WTC11 (cell line): ENCODE measurements around the gene PI4KB. TPM values are rescaled to one million over a fixed set of nuclear protein-coding genes. Genes with fewer than 3 reads are reported as not detected.

Source experiments
- ATAC-seq: fragments of 200-7000 bp; cut with Tn5 transposase; 2 replicates; pipeline ENCODE4 v1.10.0; 2021; ENCODE audit warnings: mild to moderate bottlenecking, moderate library complexity
- CTCF ChIA-PET: fragments of 300-600 bp; sonication (Branson Sonifier 250); formaldehyde crosslinking; loops from one replicate; lab custom pipeline; 2021; ENCODE audit warnings: antibody characterized with exemption; lab: Charles Lee
- POLR2A ChIA-PET: fragments of 350-600 bp; sonication (Branson Sonifier 250); formaldehyde crosslinking; loops from one replicate; lab custom pipeline; 2021; ENCODE audit warnings: antibody characterized with exemption; lab: Charles Lee
- DNase-seq: peaks from one replicate; pipeline ENCODE4 v3.0.0; 2021; ENCODE audit warnings: low spot score
- H3K27ac Mint-ChIP-seq: 2 replicates; pipeline ENCODE4 v1.8.0; 2021; ENCODE audit warnings: mixed read lengths
- H3K27me3 Mint-ChIP-seq: 2 replicates; pipeline ENCODE4 v1.8.0; 2021; ENCODE audit warnings: low read depth, mild to moderate bottlenecking, moderate library complexity, mixed read lengths
- H3K36me3 Mint-ChIP-seq: 2 replicates; pipeline ENCODE4 v1.8.0; 2021; ENCODE audit warnings: mixed read lengths
- H3K4me1 Mint-ChIP-seq: 2 replicates; pipeline ENCODE4 v1.8.0; 2022; ENCODE audit warnings: mixed read lengths
- H3K4me3 Mint-ChIP-seq: 2 replicates; pipeline ENCODE4 v1.8.0; 2021; ENCODE audit warnings: mild to moderate bottlenecking, moderate library complexity, mixed read lengths
- H3K9me3 Mint-ChIP-seq: 2 replicates; pipeline ENCODE4 v1.8.0; 2021; ENCODE audit warnings: mixed read lengths
- MXD4 ChIP-seq: fragments of 250-450 bp; sonication (Bioruptor Pico); IDR thresholded peaks from 2 replicates; pipeline ENCODE4 v1.8.0; 2021; ENCODE audit warnings: mild to moderate bottlenecking, moderate library complexity, borderline replicate concordance
- NR2C2 ChIP-seq: sonication (generic); formaldehyde crosslinking; IDR thresholded peaks from 2 replicates; pipeline ENCODE4 v1.8.0; 2022; ENCODE audit warnings: mild to moderate bottlenecking, missing genetic modification reagents
- SOX15 ChIP-seq: fragments of 250-450 bp; sonication (Bioruptor Pico); IDR thresholded peaks from 2 replicates; pipeline ENCODE4 v1.9.0; 2021; ENCODE audit warnings: mild to moderate bottlenecking
- TEAD1 ChIP-seq: sonication (generic); formaldehyde crosslinking; IDR thresholded peaks from 2 replicates; pipeline ENCODE4 v1.8.0; 2022; ENCODE audit warnings: mild to moderate bottlenecking, missing genetic modification reagents
- TEAD4 ChIP-seq: sonication (generic); formaldehyde crosslinking; IDR thresholded peaks from 2 replicates; pipeline ENCODE4 v1.8.0; 2022; ENCODE audit warnings: mild to moderate bottlenecking, missing genetic modification reagents
- TP53 ChIP-seq: sonication (generic); formaldehyde crosslinking; IDR thresholded peaks from 2 replicates; pipeline ENCODE4 v1.8.1; 2023; ENCODE audit warnings: mild to moderate bottlenecking, missing genetic modification reagents
- ZNF138 ChIP-seq: sonication (generic); formaldehyde crosslinking; conservative IDR thresholded peaks from 2 replicates; pipeline ENCODE4 v1.8.1; 2022; ENCODE audit warnings: mild to moderate bottlenecking, moderate library complexity, missing genetic modification reagents
- ZNF219 ChIP-seq: sonication (generic); formaldehyde crosslinking; IDR thresholded peaks from 2 replicates; pipeline ENCODE4 v1.8.0; 2023; ENCODE audit warnings: missing genetic modification reagents, mild to moderate bottlenecking, borderline replicate concordance
- total RNA-seq: library from RNA; stranded (reverse); gene quantifications from 3 replicates; pipeline ENCODE4 v1.2.3, GENCODE V29; 2021
- TF ChIP-seq, protein P1 (sequence below): fragments of 250-450 bp; sonication (Bioruptor Pico); IDR thresholded peaks from 2 replicates; pipeline ENCODE4 v1.9.0; 2021; ENCODE audit warnings: moderate library complexity, mild to moderate bottlenecking, inconsistent platforms, borderline replicate concordance
- TF ChIP-seq, protein P2 (sequence below): sonication (generic); formaldehyde crosslinking; IDR thresholded peaks from 2 replicates; pipeline ENCODE4 v1.8.0; 2022; ENCODE audit warnings: mild to moderate bottlenecking, missing genetic modification reagents
- TF ChIP-seq, protein P3 (sequence below): sonication (generic); formaldehyde crosslinking; IDR thresholded peaks from 2 replicates; pipeline ENCODE4 v1.8.1; 2022; ENCODE audit warnings: missing genetic modification reagents, borderline replicate concordance
- TF ChIP-seq, protein P4 (sequence below): sonication (generic); formaldehyde crosslinking; IDR thresholded peaks from 2 replicates; pipeline ENCODE4 v1.8.0; 2023; ENCODE audit warnings: mild to moderate bottlenecking, missing genetic modification reagents
- TF ChIP-seq, protein P5 (sequence below): sonication (generic); formaldehyde crosslinking; IDR thresholded peaks from 2 replicates; pipeline ENCODE4 v1.8.1; 2023; ENCODE audit warnings: mild to moderate bottlenecking, missing genetic modification reagents, moderate library complexity
- TF ChIP-seq, protein P6 (sequence below): fragments of 250-450 bp; sonication (Bioruptor Pico); conservative IDR thresholded peaks from 2 replicates; pipeline ENCODE4 v1.9.0; 2021; ENCODE audit warnings: mild to moderate bottlenecking
- TF ChIP-seq, protein P7 (sequence below): sonication (generic); formaldehyde crosslinking; IDR thresholded peaks from 2 replicates; pipeline ENCODE4 v1.8.0; 2023; ENCODE audit warnings: missing genetic modification reagents, mild to moderate bottlenecking, borderline replicate concordance

PI4KB gene
- total RNA-seq, 1 experiment from 2014 or later: 33.6 TPM

DNA sequence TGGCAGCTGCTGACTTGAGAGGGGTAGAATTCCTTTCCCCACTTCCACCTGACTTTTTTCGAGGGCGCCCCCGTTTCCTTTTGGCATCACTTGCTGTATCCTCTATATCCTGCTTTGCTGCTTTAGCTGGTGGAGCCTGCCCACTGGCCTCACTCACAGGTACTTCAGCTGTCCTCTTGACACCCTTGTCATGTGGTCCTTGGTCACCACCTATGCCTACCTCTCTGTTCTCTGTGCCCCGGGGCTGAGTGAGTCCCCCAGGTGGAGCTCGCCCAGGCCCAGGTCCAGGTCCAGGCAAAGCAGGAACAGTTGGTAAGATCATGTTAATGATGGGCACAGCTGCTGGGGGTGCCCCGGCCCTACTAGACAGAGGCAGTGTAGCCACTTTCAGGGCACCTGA, 15.4 kb upstream of the PI4KB start:
- ATAC-seq (no peak), DNase-seq (no peak)
- Mint-ChIP-seq H3K27me3 (no peaks in the 10 kb centered on the region), H3K27ac (peak overlapping the region; percentile 63; the same call in 1 of the 2 replicates), H3K4me1 (peaks cover 13% of the 10 kb centered on the region), H3K36me3 (peaks cover 33% of the 10 kb centered on the region), H3K9me3 (no peaks in the 10 kb centered on the region)
- CTCF ChIA-PET: interaction anchor here (1.5 kb wide), 1 partner anchor 42 kb away, joined by 6 read pairs; no protein-coding TSS in a partner anchor
- POLR2A ChIA-PET: interaction anchor here (0.6 kb wide), 1 partner anchor 62 kb away, joined by 3 read pairs; no protein-coding TSS in a partner anchor
- TF ChIP-seq TEAD4: no peak
- TF ChIP-seq NR2C2 (CRISPR knock-in tag): no peak
- no peak for TF ChIP-seq TEAD1 (CRISPR knock-in tag)
- TF ChIP-seq TP53 (CRISPR knock-in tag): no peak
- TF ChIP-seq, protein P1, sequence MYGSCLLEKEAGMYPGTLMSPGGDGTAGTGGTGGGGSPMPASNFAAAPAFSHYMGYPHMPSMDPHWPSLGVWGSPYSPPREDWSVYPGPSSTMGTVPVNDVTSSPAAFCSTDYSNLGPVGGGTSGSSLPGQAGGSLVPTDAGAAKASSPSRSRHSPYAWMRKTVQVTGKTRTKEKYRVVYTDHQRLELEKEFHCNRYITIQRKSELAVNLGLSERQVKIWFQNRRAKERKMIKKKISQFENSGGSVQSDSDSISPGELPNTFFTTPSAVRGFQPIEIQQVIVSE (CRISPR knock-in tag): no peak
- no peak for TF ChIP-seq SOX15 (CRISPR knock-in tag)
- TF ChIP-seq, all 79 proteins: peak for 0
- H3K4me3 Mint-ChIP-seq: no peak overlapping the region

DNA sequence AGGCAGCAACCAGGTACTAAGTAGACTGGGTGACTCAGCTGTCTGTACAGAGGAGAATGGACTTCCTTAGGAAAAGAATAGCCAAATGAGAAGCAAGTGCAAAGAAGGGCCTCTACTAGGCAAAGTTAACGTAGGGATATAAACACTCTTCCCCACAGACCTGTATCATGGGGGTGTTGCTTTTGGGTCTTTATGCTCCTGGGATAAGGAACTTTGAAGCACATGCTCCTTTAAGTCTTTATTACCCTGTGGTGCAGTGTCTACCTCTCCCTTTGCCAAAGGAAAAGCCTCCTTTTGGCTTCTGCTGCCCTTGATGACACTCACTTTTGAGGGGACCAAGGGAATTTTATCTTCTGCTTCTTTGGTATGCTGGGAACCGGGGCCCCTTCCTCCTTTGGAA, 14.8 kb upstream of the PI4KB start:
- ATAC-seq (no peak), DNase-seq (no peak)
- H3K4me1 Mint-ChIP-seq: peaks cover 10% of the 10 kb centered on the region
- no peaks in the 10 kb centered on the region for H3K27me3 Mint-ChIP-seq
- POLR2A ChIA-PET: no interaction called here
- H3K9me3 Mint-ChIP-seq: no peaks in the 10 kb centered on the region
- CTCF ChIA-PET: interaction anchor here (1.5 to 2.9 kb wide), 2 partner anchors 32 to 41 kb away, joined by 6 to 42 read pairs; no protein-coding TSS in a partner anchor
- peak overlapping the region; percentile 42; the same call in 1 of the 2 replicates for H3K27ac Mint-ChIP-seq
- H3K4me3 Mint-ChIP-seq: no peak overlapping the region
- H3K36me3 Mint-ChIP-seq: peaks cover 33% of the 10 kb centered on the region
- TF ChIP-seq, protein P2, sequence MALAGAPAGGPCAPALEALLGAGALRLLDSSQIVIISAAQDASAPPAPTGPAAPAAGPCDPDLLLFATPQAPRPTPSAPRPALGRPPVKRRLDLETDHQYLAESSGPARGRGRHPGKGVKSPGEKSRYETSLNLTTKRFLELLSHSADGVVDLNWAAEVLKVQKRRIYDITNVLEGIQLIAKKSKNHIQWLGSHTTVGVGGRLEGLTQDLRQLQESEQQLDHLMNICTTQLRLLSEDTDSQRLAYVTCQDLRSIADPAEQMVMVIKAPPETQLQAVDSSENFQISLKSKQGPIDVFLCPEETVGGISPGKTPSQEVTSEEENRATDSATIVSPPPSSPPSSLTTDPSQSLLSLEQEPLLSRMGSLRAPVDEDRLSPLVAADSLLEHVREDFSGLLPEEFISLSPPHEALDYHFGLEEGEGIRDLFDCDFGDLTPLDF (CRISPR knock-in tag): no peak
- TF ChIP-seq, protein P3, sequence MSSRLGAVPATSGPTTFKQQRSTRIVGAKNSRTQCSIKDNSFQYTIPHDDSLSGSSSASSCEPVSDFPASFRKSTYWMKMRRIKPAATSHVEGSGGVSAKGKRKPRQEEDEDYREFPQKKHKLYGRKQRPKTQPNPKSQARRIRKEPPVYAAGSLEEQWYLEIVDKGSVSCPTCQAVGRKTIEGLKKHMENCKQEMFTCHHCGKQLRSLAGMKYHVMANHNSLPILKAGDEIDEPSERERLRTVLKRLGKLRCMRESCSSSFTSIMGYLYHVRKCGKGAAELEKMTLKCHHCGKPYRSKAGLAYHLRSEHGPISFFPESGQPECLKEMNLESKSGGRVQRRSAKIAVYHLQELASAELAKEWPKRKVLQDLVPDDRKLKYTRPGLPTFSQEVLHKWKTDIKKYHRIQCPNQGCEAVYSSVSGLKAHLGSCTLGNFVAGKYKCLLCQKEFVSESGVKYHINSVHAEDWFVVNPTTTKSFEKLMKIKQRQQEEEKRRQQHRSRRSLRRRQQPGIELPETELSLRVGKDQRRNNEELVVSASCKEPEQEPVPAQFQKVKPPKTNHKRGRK (CRISPR knock-in tag): no peak
- TF ChIP-seq ZNF219 (CRISPR knock-in tag) (no peak), MXD4 (CRISPR knock-in tag) (no peak), TP53 (CRISPR knock-in tag) (no peak), ZNF138 (CRISPR knock-in tag) (no peak)
- TF ChIP-seq, protein P4, sequence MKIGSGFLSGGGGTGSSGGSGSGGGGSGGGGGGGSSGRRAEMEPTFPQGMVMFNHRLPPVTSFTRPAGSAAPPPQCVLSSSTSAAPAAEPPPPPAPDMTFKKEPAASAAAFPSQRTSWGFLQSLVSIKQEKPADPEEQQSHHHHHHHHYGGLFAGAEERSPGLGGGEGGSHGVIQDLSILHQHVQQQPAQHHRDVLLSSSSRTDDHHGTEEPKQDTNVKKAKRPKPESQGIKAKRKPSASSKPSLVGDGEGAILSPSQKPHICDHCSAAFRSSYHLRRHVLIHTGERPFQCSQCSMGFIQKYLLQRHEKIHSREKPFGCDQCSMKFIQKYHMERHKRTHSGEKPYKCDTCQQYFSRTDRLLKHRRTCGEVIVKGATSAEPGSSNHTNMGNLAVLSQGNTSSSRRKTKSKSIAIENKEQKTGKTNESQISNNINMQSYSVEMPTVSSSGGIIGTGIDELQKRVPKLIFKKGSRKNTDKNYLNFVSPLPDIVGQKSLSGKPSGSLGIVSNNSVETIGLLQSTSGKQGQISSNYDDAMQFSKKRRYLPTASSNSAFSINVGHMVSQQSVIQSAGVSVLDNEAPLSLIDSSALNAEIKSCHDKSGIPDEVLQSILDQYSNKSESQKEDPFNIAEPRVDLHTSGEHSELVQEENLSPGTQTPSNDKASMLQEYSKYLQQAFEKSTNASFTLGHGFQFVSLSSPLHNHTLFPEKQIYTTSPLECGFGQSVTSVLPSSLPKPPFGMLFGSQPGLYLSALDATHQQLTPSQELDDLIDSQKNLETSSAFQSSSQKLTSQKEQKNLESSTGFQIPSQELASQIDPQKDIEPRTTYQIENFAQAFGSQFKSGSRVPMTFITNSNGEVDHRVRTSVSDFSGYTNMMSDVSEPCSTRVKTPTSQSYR (CRISPR knock-in tag): no peak
- TF ChIP-seq, protein P5, sequence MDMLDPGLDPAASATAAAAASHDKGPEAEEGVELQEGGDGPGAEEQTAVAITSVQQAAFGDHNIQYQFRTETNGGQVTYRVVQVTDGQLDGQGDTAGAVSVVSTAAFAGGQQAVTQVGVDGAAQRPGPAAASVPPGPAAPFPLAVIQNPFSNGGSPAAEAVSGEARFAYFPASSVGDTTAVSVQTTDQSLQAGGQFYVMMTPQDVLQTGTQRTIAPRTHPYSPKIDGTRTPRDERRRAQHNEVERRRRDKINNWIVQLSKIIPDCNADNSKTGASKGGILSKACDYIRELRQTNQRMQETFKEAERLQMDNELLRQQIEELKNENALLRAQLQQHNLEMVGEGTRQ (CRISPR knock-in tag): no peak
- TF ChIP-seq, protein P6, sequence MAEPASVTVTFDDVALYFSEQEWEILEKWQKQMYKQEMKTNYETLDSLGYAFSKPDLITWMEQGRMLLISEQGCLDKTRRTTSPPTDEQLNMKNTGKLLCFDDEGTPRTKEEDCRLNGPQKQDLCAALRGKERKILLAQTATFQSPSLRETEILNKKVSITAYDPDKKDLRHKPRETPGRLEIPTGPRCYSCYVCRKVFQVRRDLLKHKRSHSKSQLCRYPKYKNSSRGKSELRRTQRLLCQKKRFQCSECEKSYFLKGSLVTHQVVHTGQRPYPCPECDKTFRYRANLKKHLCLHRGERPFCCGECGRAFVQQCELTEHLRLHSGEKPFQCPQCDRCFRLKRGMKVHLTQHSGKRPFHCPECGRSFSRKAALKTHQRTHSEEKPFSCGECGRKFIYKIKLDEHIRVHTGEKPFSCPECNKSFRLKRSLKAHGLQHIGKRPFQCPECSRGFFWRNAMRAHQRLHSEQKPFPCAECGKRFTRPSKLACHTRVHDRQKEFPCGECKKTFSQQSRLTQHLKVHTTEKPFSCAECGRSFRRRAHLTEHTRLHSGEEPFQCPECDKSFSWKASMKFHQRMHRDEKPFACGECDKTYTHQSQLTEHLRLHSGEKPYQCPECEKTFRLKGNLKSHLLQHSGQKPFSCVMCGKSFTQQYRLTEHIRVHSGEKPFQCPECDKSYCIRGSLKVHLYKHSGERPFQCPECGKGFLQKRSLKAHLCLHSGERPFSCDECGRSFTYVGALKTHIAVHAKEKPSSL: no peak
- TF ChIP-seq, protein P7, sequence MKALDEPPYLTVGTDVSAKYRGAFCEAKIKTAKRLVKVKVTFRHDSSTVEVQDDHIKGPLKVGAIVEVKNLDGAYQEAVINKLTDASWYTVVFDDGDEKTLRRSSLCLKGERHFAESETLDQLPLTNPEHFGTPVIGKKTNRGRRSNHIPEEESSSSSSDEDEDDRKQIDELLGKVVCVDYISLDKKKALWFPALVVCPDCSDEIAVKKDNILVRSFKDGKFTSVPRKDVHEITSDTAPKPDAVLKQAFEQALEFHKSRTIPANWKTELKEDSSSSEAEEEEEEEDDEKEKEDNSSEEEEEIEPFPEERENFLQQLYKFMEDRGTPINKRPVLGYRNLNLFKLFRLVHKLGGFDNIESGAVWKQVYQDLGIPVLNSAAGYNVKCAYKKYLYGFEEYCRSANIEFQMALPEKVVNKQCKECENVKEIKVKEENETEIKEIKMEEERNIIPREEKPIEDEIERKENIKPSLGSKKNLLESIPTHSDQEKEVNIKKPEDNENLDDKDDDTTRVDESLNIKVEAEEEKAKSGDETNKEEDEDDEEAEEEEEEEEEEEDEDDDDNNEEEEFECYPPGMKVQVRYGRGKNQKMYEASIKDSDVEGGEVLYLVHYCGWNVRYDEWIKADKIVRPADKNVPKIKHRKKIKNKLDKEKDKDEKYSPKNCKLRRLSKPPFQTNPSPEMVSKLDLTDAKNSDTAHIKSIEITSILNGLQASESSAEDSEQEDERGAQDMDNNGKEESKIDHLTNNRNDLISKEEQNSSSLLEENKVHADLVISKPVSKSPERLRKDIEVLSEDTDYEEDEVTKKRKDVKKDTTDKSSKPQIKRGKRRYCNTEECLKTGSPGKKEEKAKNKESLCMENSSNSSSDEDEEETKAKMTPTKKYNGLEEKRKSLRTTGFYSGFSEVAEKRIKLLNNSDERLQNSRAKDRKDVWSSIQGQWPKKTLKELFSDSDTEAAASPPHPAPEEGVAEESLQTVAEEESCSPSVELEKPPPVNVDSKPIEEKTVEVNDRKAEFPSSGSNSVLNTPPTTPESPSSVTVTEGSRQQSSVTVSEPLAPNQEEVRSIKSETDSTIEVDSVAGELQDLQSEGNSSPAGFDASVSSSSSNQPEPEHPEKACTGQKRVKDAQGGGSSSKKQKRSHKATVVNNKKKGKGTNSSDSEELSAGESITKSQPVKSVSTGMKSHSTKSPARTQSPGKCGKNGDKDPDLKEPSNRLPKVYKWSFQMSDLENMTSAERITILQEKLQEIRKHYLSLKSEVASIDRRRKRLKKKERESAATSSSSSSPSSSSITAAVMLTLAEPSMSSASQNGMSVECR (CRISPR knock-in tag): no peak
